NK-92 (cell line): Measurements from ENCODE around the gene DCXR.

Source experiments
- DNase-seq: peaks from one replicate; lab custom pipeline; 2025; ENCODE audit not compliant: unreplicated experiment; lab: John Stamatoyannopoulos, UW

DCXR gene

GRCh38 chr17:82022981-82023446, 14.5 kb downstream of the DCXR start, which contains the start of gene LRRC45:
TSS of gene LRRC45 (plus strand) at chr17:82023305. CDS start at chr17:82023644, 339 bp downstream.
- peak; percentile 96 for DNase-seq

- no peak for DNase-seq
These were observed 15.1 kb downstream of the DCXR start, which contains the start of gene CENPX for GRCh38 chr17:82022310-82022980. TSS of gene CENPX (minus strand) at chr17:82022878. CDS start at chr17:82022861, 17 bp downstream.

DNA sequence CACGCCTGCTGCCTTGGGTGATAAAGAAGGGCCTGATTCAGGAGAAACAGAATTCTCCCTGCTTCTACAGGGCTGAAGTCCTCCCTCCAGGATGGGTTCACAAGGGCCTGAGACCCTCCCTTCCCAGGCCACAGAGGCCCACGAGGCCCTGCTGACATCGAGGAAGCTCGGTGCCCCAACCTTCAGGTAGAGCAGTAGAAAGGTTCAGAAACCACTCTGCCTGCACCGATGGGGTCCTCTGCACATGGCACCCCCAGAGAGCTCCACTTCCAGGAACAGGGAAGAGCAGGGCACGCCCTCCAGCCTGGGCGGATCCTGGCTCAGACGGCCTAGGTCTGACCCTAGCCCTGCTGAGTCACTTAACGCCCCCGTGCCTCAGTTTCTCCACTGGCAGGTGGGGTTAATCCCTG, 15.6 kb downstream of the DCXR start:
- no peak for DNase-seq

GRCh38 chr17:82021107-82021899, 16.2 kb downstream of the DCXR start:
- no peak for DNase-seq

DNA sequence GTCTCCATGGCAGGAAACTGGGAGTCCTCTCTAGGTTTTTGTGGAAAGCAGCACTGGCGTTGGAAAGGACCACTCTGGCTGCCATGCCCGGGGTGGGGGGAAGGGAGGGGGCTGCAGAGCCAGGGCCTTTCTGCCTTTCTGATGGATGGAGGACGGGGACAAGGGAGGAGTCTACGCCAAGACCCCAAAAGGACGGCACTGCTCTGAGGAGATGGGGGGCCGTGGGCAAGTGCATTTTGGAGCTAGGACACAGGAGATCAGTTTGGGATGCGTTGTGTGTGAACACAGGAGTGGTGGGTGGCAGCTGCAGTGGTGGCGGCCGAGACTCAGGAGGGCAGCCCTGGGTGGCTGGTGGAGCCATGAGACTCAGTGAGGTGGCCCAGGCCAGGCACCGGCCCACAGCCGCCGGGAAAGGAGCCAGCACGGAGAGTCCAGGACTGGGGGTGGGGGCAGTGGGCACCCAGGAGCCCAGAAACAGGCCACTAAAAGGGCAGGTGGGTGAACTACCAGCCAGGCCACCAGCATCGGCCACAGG, 16.9 kb downstream of the DCXR start:
- DNase-seq = no peak

- DNase-seq = no peak
These were observed 17.6 kb downstream of the DCXR start for GRCh38 chr17:82019690-82020571.

- DNase-seq = no peak
These were observed 18.4 kb downstream of the DCXR start for GRCh38 chr17:82018989-82019689.

- no peak for DNase-seq
These were observed 19.1 kb downstream of the DCXR start for GRCh38 chr17:82018152-82018988.

GRCh38 chr17:82017612-82018151, 19.8 kb downstream of the DCXR start:
- no peak for DNase-seq

DNA sequence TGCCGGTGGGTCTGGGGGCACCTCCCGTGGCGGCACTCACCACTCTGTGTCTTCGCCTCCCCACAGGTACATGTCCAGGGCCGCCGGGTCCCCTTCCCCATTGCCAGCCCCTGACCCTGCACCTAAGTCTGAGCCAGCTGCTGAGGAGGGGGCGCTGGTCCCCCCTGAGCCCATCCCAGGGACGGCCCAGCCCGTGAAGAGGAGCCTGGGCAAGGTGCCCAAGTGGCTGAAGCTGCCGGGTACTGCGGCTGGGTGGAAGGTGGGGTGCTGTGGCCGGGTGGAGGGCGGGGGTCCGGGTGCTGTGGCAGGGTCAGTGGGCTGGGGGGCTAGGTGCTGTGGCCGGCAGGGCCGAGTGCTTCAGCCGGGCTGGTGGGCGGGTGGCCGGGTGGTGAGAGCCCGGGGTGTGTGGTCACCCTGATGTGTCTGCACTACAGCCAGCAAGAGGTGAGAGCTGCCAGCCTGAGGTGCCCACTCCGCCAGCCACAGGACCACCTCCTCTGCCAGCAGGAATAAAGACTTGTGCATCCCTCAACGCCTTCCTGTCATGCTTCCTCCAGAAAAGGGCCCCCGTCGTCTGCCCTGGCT, 20.5 kb downstream of the DCXR start:
- DNase-seq = no peak

- no peak for DNase-seq
These were observed 21.2 kb downstream of the DCXR start for GRCh38 chr17:82016061-82016874.

DNA sequence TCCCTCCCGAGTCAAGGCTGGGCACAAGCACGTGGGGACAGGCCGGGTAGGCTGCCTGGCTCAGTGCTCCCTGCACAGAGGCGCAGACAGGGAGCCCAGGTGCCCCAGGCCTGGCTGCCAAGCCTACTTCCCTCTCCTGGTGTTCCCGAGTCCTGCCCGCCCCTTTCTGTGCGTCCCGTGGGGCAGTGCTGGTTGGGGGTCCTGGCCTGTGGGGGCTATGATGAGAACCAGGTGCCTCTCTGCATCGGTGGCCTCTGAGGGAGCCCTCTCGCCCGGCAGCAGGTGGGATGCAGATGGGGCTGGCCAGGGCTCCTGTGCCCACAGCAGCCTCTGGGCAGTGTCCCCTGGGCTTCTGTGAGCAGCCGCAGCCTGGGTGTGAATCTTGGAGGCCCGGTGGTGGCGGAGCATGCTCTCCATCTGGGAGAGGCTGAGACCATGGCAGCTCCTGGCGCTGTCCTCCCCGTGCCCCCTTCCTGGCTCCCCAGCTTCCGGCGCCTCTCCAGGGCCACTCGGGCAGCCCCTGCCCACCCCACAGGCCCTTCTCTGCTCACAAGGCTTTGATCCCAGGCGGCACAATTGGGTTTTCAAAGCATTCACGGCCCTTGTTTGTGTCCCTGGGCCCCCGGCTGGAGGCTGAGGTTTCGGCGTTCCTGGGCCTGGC, 22.1 kb downstream of the DCXR start:
- DNase-seq = no peak

DNA sequence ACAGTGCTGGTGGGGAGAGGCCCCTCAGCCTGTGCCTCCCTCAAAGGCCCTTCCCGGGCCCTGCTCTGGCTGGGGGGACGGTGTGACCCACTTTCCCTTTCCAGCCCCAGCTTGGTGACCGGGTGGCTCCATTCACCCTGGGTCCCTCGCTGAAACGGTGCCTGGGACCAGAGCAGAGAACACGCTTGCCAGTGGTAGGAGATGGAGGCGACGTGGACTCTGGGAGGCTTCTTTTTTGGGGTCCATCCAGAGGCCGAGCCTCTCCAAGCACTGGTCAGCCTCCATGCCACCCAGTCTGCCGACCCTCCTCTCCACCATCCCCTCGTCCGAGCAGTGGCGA, 22.6 kb downstream of the DCXR start:
- DNase-seq = no peak

GRCh38 chr17:82014432-82014831, 23.1 kb downstream of the DCXR start:
- no peak for DNase-seq

DNA sequence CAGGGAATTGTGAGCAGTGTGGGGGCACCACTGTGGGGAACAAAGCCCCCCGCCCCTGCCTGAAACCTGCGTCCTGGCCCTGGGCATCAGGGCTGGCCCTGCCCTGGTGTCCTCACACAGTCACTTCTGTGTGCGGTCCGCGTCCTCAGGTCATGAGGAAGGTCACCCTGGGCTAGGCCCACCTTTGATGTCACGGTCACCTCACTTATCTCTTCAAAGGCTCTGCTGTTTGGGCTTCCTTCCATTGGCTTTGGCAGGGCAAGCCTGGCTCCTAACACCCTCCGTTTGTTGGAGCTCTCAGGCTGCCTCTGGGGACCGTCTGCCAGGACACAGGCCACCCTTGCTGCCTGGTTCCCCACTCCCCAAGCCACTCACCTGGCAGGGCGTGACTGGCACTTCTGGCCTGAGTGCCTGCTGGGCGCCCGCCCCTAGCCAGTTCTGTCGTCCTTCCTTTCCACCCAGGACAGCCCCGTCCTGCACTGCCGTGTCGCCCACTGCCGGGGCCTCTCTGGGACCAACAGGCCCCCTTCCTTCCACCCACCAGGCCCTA, 23.6 kb downstream of the DCXR start:
- no peak for DNase-seq

DNA sequence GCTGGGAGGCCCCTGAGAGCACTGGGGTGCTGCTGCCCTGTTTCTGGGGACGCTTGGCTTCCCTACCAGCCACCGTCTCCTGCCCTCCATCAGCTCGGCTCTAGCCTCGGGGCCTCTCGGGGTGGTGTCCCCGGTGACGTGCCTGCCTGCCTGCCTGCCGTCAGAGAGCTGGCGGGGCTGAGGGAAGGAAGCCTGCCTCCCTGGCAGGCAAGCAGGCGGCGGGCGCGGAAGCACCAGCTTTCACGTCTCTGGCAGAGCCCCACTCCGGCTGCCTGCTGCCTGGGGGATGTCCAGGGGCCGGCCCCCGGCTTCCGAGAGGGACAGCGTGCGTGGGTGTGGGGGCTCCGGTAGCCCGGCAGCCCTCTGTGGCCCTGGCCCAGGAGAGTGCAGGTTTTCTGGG, 24.2 kb downstream of the DCXR start:
- no peak for DNase-seq

- DNase-seq = no peak
These were observed 24.7 kb downstream of the DCXR start for GRCh38 chr17:82012640-82013295.
